Measurements from ENCODE around the gene CHD5.

GRCh38 chr1:6054596-6054995 lies 125.5 kb downstream of the CHD5 start:
- TF ChIP-seq CTCF (conservative IDR thresholded peaks at IDR 0.05; ENCODE audit: low read length) (no peak), EZH2phosphoT487 (IDR thresholded peaks at IDR 0.05; ENCODE audit: borderline replicate concordance) (no peak)

Measured in Loucy (cell line).